Mucosa of gallbladder (tissue), 1 donor: ENCODE results near the gene VPS4B. TPM values are rescaled to one million over a fixed set of nuclear protein-coding genes. Genes with fewer than 3 reads are reported as not detected.

Experiments
- DNase-seq: peaks from one replicate; pipeline ENCODE4 v3.0.0-alpha.2; 2020; ENCODE audit warnings: low spot score
- total RNA-seq: library from RNA; stranded (reverse); gene quantifications from one replicate; pipeline ENCODE4 v1.2.1, GENCODE V29; 2021
- donor health status: DM: no; HTN: no; CAD: no.

Gene VPS4B
- total RNA-seq, 1 donor from 2014 or later, result 80.5 TPM

DNA sequence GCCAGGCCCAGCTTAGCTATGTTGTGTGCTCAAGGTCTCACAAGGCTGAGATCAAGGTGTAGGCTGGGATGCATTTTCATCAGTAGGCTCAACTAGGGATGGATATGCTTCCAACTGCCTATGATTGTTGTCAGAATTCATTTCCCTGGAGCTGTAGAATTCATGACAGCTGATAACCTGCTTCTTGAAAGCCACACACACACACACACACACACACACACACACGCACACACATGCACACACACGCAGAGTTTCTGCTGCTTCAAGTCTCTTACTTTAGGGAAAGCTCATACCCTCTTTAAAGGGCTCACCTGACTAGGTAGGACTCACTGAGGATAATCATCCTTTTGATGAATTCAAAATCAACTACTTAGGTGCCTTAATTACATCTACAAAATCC, 8.2 kb upstream of the VPS4B start:
- no peak for DNase-seq

DNA sequence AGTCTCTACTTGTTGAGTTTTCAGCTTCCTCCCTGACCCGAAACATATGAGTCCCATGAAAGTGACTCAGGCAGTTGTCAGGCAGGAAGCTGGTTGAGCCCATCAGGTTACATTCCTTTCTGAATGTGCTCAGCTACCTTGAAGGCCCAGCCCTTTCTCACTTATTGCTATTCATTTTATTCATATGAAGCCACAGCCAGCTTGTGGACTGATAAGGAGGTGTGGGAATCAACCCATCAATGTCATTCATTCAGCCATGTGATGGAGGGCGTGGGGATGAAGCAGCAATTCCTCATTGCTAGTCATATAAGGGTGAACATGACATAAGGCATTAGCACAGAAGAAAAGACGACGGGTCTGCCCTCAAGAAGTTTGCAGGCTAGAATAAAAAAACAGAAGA, 5.3 kb upstream of the VPS4B start:
- DNase-seq, result no peak

DNA sequence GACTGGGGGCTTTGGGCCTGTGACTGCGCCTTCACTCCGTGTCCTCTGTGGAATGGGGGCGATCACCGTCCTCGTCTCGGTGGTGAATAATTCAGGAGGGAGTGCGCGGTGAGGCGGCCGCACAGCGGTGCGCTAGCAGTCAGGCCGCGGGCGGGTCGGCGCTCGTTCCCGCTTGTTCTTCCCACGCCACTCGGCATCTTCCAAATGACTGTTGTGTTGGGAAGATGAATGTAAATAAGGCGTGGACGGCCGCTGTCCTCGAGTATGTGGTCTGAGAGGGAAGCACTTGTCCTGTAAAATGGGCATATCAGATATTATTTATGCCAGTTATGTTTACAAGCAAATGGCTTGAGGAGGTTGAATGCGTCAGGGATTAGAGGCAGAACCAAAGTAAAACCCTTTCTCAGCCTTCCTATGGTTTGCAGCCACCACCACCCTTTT, 608 bp upstream of the VPS4B start:
- DNase-seq, result no peak

DNA sequence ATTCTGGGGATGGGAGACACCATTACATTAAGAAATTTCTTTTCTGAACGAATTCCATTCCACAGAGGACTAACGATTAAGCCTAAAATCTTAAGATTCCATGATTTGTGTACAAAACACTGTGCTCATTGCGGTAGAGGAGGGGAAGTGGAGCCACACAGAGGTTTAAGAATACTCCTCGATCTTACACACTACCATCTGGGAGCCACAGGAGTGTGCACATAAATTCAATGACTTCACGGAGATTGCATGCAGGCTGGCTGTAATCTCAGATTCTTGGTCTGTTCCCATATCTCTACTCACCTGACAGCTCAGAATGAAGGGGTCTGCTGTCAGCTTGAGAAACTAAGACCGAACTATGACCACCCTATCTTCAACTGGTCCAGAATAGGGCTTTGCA, 762 bp downstream of the VPS4B start:
- no peak for DNase-seq

DNA sequence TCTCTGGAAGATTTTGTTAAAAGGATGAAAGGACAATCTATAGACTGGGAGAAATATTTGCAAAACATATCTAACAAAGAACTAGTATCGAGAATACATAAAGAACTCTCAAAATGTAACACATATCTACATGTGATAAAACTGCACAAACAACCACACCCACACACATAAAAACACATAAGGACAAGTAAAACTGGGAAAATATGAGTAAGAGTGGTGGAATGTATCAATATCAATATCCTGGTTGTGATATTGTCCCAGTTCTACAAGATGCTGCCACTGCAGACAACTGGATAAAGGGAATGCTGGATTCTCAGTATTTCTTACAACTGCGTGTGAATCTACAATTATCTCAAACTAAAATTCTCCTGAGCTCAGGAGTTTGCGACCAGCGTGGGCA, 9.3 kb downstream of the VPS4B start:
- no peak for DNase-seq

DNA sequence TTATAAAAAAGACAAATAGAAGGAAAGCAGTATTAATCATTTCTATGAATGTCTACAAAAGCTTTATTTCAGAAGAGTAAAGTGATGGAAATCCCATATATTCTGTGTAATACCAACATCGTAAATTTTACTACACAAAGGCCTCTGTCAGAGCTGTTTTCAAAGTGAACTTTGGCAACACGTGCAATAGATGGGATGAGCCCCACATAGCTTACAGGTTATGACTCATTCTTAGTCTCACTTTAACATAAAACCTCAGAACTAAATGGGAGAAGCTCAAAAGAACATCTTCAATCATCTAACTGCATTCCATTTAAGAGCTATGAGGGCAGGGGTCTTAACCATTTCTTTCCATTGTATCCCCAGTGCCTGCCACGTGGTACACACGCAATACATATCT, 11.5 kb downstream of the VPS4B start:
- no peak for DNase-seq

DNA sequence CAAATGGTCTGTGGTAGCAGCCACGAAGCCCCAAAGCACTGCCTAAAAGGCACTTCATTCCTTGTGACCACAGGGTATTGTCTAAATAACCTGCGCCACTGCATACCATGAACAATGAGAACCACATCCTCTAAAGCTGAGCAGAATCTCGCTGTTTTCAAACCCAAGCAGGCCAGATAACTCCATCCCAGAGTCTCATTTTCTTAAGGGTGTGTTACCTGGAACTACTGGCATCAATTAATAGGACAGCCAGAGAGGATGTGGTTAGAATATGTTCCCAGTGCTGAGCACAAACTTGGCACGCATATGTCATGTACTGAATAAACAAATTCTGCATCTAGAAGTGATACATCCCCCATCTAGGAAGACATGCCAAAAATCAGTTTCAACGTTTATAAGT, 13.0 kb downstream of the VPS4B start:
- no peak for DNase-seq

DNA sequence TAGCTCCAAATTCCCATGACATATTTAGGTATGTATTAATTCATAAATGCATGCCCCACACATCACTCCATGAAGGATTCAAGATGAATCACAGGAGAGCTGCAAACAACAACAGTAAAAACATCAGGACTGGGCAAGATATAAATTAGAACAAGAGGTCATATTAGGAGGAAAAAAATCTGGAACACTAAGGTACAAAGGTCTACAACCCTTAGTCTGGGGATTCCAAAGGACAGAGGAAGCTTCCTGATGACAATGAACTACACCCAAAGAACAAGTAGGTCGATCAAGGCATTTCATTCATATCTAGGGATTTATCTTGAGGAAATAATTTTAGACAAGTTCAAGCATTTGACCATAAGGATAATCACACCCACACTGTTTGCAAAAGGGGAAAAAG, 14.5 kb downstream of the VPS4B start:
- no peak for DNase-seq

DNA sequence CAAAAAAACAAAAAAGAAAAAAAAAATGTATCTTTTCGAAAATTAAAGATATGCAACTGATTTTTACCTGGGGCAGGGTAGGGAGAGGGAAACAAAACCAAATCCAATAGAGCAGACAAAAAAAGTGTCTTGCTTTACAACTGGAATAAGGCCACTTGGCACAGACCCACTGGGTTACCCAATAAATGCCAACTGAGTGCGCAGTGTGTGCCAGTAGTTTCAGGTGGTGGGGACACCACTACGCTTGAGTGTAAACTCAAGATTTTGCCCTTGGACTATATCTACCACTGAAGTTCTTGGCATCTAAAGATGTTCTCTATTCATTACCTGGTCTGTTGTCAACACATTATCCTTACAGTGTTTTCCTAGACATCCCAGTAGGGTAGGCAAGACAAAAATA, 16.3 kb downstream of the VPS4B start:
- no peak for DNase-seq

DNA sequence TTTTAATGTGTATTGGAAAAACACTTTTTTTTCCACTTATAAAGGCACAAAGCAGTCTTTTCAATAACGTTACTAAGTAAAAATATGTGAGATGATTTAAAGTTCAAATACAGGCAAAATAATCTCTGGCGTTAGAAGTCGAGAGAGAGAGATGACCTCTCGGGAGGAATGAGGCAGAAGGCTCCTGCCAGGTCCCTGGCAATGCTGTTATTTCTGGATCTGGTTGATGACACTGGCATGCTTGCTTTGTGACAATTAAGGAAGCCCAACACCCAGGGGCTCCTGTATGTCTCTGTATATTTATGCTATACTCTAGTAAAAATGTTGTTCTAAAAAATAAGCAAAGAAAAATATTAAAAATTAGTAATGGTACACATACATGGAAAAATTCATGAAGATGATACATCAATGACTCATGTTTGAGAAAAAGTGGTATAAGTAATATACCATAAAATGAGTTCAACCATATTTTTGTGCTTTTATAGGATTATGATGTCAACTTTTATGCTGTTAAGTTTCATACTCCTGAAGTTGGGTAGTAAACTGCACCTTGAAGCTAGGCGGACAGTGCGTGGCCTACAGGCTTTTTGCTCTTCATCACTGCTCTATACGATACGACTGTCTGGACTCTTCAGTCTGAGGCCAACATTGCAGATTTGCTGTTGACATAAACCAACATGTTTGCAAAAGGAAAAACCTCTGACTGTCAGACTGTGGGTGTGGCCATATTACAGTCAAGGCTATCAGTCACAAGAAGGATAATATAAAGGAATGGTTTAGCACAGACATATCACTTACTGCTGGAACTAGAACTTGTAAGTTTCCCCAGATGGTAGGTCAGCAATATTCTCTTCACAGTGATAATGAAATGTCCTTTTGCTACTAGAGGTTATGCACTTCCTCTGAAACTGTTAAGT, 19.8 kb downstream of the VPS4B start:
- no peak for DNase-seq

DNA sequence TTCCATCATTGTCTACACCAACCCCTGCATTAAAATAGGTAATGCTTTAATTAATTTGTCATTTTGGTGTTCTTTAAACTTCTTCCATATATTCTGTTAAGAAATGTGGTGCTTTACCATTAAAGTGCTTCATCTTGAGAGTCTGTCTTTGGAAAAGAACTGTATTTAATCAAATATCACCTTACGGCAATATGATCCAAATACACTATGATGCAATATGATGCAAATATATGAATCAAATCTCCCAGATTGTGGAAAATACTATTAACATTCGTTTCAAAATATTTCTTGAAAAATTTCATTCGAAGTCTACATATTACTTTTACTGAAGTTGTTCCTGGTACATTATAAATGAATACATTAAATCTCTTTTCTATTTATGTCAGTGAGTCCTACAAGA, 23.0 kb downstream of the VPS4B start:
- no peak for DNase-seq

DNA sequence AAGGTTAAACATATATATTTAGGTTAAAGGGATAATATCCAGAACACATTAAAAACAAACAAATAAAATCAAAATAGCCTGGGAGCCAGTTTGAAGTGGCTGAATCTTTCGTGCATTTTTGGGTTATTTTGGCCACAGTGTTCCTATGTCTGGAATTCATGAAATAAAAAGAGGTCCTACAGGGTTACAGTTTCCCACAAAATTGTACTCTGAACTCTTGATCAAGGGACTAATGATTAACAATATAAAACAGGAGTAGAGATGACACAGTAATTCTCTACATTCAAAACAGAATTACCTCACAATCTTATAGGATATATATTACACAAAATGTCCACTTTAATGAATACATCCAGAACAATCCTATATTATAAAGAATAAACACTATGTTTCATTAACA, 24.9 kb downstream of the VPS4B start:
- no peak for DNase-seq

DNA sequence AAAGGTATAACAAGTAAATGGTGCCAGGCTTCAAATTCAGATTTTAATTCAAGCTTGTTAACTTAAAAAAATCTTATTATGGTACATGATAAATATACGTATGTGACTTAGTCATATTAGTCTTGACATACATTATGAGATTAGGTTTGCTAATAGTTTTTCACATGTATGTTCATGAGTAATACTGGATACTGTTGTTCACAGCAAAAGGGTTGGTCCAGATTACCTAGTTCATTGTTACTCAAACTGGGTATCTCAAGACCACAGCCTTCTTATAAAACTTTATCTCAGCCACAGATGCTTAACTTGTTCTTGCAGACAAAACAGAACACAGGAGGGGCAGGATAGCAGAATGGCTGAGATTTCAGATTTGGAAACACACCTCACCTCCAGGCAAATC, 26.8 kb downstream of the VPS4B start:
- no peak for DNase-seq

DNA sequence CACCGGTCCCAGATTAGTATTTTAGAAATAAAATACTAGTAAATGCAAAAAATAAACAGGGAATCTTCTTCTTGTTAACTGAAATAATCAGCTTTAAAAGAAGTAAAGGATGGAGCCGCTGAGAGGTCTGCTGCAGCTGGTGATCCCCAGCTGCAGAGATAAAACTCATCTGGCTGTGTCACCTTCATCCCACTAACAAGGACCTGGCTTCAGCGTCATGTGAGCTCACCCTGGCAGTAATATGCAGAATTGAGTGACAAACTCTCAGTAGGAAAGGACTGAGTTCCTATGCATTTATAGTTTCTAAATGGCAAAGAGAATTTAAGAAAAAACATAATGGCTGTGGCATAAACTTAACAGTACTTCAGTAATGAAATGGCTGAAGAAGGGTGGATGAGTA, 27.3 kb downstream of the VPS4B start:
- no peak for DNase-seq

DNA sequence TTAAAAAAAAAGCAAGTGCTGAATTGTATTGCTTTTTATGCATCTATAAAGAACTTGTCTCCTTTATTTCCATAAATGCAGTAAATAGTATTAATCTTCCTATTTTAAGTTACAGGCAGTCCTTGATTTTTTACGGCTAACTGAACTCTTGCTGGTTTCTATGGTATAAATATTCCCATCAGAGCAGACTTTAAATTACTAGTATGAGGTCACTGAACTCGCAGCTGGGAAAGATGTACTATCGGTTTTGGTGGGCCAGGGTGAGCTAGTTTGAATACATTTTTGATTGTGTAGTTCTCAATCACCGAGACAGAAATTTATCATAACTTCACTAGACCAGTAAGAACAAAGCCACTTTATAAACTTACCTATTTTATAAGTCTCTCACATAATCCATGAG, 34.4 kb downstream of the VPS4B start:
- DNase-seq, result no peak

DNA sequence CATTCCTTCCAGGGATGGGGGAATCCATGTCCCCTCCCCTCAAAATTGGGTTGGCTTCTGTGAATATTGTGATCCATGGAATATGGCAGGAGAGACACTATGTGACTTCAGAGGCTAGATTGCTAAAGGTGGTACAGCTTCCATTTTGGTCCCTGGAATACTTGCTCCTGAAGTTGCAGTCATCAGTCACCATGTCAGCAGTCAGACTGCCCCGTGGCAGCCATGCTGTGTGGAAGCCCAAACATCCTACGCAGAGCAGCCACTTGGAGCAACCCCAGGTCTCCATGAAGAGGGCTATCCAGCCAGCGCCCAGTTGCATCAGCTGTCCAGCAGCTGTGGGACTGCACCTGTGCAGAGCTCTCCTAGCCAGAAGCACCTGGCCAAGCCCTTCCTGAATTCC, 39.4 kb downstream of the VPS4B start:
- no peak for DNase-seq

DNA sequence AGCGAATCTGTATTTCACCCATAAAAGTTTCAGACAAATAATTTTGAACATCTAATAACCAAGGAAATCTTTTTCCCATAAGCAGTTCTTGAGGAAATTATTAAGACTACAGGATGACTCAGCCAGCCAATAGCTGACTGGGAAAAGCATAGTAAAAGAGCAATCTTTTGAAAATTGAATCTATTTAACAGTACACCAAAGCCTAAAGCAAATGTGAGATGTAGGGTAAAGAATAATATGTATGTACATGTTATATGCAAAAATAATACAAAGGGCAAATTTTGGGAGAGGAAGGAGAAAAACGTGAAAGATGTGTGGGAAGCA, 42.7 kb downstream of the VPS4B start:
- DNase-seq, result no peak

DNA sequence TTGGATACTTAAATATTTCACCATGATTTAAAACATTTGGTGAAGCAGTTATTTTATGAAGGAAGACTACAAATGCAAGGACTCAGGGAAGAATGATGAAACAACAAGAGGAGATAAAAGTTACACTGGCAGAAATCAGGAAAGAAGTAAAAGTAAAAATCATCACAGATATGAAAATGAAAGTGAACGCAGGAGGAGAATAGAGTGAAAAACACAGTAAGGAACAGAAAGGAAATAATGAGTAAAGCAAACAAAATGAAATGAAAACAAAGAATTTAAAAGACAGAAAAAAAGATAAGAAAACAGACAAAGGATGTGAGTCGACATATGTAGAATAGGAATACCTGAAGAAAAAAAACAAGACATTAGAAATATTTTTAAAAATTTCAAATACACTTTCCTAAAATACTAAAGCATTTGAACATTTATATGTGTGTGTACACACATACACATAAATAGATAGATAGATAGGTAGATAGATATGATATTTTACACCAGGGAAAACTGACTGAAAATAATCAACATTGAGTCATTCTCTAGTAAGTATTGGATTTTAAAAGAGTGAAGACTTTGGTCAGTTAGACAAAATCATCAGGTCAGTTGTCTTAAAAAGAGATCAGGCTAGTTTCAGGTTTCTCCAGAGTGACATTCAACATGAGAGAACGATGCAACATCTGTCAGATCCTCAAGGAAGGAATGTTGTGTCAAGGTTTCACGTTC, 43.2 kb downstream of the VPS4B start:
- DNase-seq, result no peak

DNA sequence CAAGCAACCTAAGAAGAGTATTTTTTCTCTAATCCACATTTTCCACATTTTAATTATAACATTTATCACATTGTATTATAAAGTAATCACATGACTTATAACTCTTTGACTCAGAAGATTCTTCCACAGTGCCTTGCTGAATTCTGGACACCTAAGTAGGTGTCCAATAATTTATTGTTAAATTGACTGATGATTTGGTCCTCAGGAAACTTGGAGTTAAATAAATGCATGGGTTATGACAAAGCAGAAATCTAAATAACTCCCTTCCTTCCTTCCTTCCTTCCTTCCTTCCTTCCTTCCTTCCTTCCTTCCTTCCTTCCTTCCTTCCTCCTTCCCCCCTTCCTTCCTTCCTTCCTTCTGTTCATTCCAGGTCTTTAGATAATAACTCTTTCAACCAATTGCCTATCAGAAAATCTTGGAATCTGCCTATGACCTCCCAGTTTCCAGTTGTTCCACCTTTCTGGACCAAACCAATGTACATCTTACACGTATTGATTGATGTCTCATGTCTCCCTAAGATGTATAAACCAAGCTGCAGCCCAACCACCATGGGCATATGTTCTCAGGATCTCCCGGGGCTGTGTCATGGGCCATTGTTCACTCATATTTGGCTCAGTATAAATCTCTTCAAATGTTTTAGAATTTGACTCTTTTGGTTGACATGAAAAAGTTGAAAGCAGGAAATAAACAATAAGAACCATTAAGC, 44.8 kb downstream of the VPS4B start:
- DNase-seq, result no peak

DNA sequence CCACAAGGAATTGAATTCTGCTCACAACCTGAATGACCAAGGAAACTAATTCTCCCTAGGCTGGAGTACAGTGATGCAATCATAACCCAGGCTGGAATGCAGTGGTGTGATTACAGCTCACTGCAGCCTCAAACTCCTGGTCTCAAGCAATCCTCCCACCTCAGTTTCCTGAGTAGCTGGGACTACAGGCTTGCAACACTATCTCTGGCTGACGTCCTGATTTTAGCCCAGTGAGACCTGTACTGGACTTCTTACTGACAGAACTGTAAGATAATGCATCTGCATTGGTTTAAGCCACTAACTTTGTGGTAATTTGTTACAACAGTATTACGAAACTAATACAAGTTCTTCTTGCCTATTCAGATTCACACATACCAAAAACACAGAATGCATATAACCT, 45.7 kb downstream of the VPS4B start:
- no peak for DNase-seq

DNA sequence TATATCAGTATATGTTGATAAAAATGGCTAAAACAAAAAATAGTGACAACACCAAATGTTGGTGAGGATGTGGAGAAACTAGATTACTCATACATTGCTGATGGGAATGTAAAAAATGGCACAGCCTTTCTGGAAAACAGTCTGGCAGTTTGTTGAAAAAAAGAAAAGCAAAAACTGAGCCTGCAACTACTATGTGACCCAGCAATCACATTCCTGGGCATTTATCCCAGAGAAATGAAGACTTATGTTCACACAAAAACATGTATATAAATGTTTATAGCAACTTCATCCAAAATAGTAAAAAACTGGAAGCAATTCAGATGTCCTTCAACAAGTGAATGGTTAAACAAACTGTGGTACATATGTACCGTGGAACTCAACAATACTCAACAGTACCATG, 47.7 kb downstream of the VPS4B start:
- no peak for DNase-seq

DNA sequence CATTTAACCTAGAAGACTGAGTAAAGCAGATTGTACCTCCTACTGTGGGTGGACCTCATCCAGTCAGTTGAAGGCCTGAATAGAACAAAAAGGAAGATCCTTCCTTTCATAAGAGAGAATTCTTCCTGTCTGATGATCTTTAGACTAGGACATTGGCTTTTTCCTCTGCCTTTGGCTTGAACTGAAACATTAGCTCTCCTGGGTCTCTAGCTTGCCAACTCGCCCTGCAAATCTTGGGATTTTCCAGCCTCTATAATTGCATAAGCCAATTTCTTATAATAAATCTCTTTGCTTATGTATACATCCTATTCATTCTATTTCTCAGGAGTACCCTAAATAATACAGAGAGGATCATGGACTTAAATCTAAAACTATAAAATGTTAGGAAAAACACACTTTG, 49.1 kb downstream of the VPS4B start:
- DNase-seq, result no peak

DNA sequence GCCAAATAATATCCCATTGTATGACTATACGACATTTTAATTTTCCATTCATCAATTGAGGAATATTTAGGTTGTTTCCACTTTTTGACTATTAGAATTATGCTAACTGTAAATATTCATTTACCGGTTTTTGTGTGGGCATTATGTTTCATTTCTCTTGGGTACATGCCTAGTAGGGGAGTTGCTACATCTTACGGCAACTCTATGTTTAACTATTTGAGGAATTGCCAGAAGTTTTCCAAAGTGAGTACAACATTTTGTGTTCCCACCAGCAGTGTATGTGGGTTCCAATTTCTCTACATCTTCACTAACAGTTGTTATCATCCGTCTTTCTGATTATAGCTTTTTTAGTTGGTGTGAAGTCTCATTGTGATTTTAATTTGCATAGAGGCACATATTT, 53.7 kb downstream of the VPS4B start:
- no peak for DNase-seq
